SHP77 (cell line): ENCODE measurements around the gene SLC16A10.
"Not testable (repeated sequence)": the region's sequence is repeated elsewhere in the genome, so short reads cannot be mapped to it uniquely, and the experiment has no call there.

Experiments used
- DNase-seq, 2 experiments: peaks; one replicate each; lab custom pipeline; 2025; lab: John Stamatoyannopoulos, UW

SLC16A10 gene

GRCh38 chr6:111134236-111134869, 47.0 kb downstream of the SLC16A10 start:
- not testable (repeated sequence) for DNase-seq

- not testable (repeated sequence) for DNase-seq
Measured at GRCh38 chr6:111137489-111138093, 50.3 kb downstream of the SLC16A10 start.

- no peak for DNase-seq
Measured at GRCh38 chr6:111147440-111147839, 60.1 kb downstream of the SLC16A10 start.

- DNase-seq, result no peak
Measured at GRCh38 chr6:111148110-111148509, 60.8 kb downstream of the SLC16A10 start.

GRCh38 chr6:111150577-111150976, 63.3 kb downstream of the SLC16A10 start:
- DNase-seq, result no peak

GRCh38 chr6:111154981-111155380, 67.7 kb downstream of the SLC16A10 start:
- DNase-seq, result no peak

- no peak for DNase-seq
Measured at GRCh38 chr6:111157412-111157811, 70.1 kb downstream of the SLC16A10 start.

- DNase-seq, result no peak
Measured at GRCh38 chr6:111159633-111160032, 72.3 kb downstream of the SLC16A10 start.

- DNase-seq, result no peak
Measured at GRCh38 chr6:111161650-111162049, 74.3 kb downstream of the SLC16A10 start.

GRCh38 chr6:111162504-111162903, 75.2 kb downstream of the SLC16A10 start:
- DNase-seq, result no peak

- DNase-seq, result no peak
Measured at GRCh38 chr6:111171577-111172400, 84.5 kb downstream of the SLC16A10 start.

GRCh38 chr6:111172563-111172962, 85.3 kb downstream of the SLC16A10 start:
- no peak for DNase-seq

GRCh38 chr6:111173341-111173740, 86.0 kb downstream of the SLC16A10 start:
- DNase-seq, result no peak

- no peak for DNase-seq
Measured at GRCh38 chr6:111173946-111174345, 86.6 kb downstream of the SLC16A10 start.

- DNase-seq, result no peak
Measured at GRCh38 chr6:111175109-111175508, 87.8 kb downstream of the SLC16A10 start.

GRCh38 chr6:111176038-111176759, 88.9 kb downstream of the SLC16A10 start:
- no peak for DNase-seq

GRCh38 chr6:111176760-111177099, 89.4 kb downstream of the SLC16A10 start:
- no peak for DNase-seq

GRCh38 chr6:111177131-111177530, 89.8 kb downstream of the SLC16A10 start:
- DNase-seq, result no peak

GRCh38 chr6:111183702-111184517, 96.6 kb downstream of the SLC16A10 start:
- DNase-seq, result no peak

- no peak for DNase-seq
Measured at GRCh38 chr6:111184827-111185532, 97.7 kb downstream of the SLC16A10 start.

GRCh38 chr6:111185954-111186353, 98.7 kb downstream of the SLC16A10 start:
- DNase-seq, result peak in 1 of 2 experiments; percentile 24
